GM12878 (cell line): ENCODE data around the gene ZMYND19. TPM values are rescaled to one million over a fixed set of nuclear protein-coding genes. Genes with fewer than 3 reads are reported as not detected.

ENCODE experiments used
- ATAC-seq: fragments of 200-7000 bp; cut with Tn5 transposase; 3 replicates; pipeline ENCODE4 v1.9.1; 2020; ENCODE audit warnings: mild to moderate bottlenecking, moderate library complexity
- BruUV-seq: library from RNA; stranded (reverse); fragments of 400-500 nt; replicated peaks from 2 replicates; lab custom pipeline; 2021; lab: Mats Ljungman, UMichigan
- CTCF ChIA-PET: fragments of 300-600 bp; sonication (Branson Sonifier 250); formaldehyde crosslinking; extraction: SDS; loops from one replicate; lab custom pipeline; 2021; ENCODE audit warnings: inconsistent platforms; lab: Yijun Ruan, JAX
- POLR2A ChIA-PET: fragments of 350-600 bp; formaldehyde crosslinking; extraction: SDS; loops from one replicate; lab custom pipeline; 2021; ENCODE audit warnings: inconsistent platforms; lab: Charles Lee
- RAD21 ChIA-PET: fragments of 300-600 bp; sonication (Branson Sonifier 250); formaldehyde crosslinking; loops from one replicate; lab custom pipeline; 2023; ENCODE audit warnings: antibody characterized with exemption; ENCODE audit not compliant: unreplicated experiment; lab: Charles Lee
- SMC1A ChIA-PET: fragments of 300-600 bp; sonication (Branson Sonifier 250); formaldehyde crosslinking; loops from one replicate; lab custom pipeline; 2023; ENCODE audit not compliant: unreplicated experiment, uncharacterized antibody; lab: Charles Lee
- DNase-seq: peaks from one replicate; pipeline ENCODE4 v3.0.0-alpha.2; 2011; ENCODE audit warnings: low read depth, low spot score
- FAIRE-seq: peaks from 3 replicates; lab custom pipeline; 2011; peaks lifted over from hg19 to GRCh38; lab: Jason Lieb, UNC
- H2AFZ ChIP-seq: 2 replicates; pipeline ENCODE4 v1.6.0; 2011; ENCODE audit warnings: low read depth, low read length, control low read depth; ENCODE audit not compliant: control insufficient read depth
- H3K27ac ChIP-seq: 2 replicates; pipeline ENCODE4 v1.5.1; 2011; ENCODE audit warnings: control low read depth; ENCODE audit not compliant: control insufficient read depth, insufficient read depth
- H3K27me3 ChIP-seq, 2 experiments: replicated peaks in 1 of 2; 2 replicates each; pipeline versions ENCODE4 v1.6.0 to v1.6.1; 2011; ENCODE audit warnings: low read length in 1 of 2; ENCODE audit not compliant: control insufficient read depth in 2 of 2, insufficient read depth in 2 of 2
- H3K36me3 ChIP-seq, 2 experiments: 2 replicates each; pipeline ENCODE4 v1.5.1; 2011; ENCODE audit warnings: low read length in 1 of 2; ENCODE audit not compliant: control insufficient read depth in 2 of 2, insufficient read depth in 2 of 2
- H3K4me1 ChIP-seq: 2 replicates; pipeline ENCODE4 v1.6.1; 2011; ENCODE audit warnings: mild to moderate bottlenecking, low read length, moderate library complexity, mixed read lengths; ENCODE audit not compliant: control insufficient read depth, insufficient read depth
- H3K4me2 ChIP-seq: 2 replicates; pipeline ENCODE4 v1.6.0; 2011; ENCODE audit warnings: control low read depth; ENCODE audit not compliant: control insufficient read depth, insufficient read depth
- H3K4me3 ChIP-seq: fragments of 200-600 bp; sonication (generic); 2 replicates; pipeline ENCODE4 v1.5.1; 2016
- H3K79me2 ChIP-seq: 2 replicates; pipeline ENCODE4 v1.6.0; 2011; ENCODE audit warnings: low read length; ENCODE audit not compliant: control insufficient read depth, insufficient read depth
- H3K9ac ChIP-seq: 2 replicates; pipeline ENCODE4 v1.8.0; 2011; ENCODE audit warnings: low read length, control low read depth, mixed read lengths; ENCODE audit not compliant: control insufficient read depth, insufficient read depth
- H3K9me3 ChIP-seq: replicated peaks from 3 replicates; pipeline ENCODE4 v1.5.1; 2011; ENCODE audit warnings: mild to moderate bottlenecking, low read length; ENCODE audit not compliant: control insufficient read depth, insufficient read depth
- H4K20me1 ChIP-seq: 2 replicates; pipeline ENCODE4 v1.6.0; 2011; ENCODE audit not compliant: control insufficient read depth, insufficient read depth
- ESRRA ChIP-seq: IDR thresholded peaks from 2 replicates; pipeline ENCODE4 v1.6.1; 2012; ENCODE audit warnings: mild to moderate bottlenecking, low read length, improper control_type of control experiment
- IKZF1 ChIP-seq: fragments of 450-650 bp; conservative IDR thresholded peaks from 2 replicates; pipeline ENCODE4 v1.6.1; 2017; ENCODE audit warnings: antibody characterized with exemption, mild to moderate bottlenecking
- MYB ChIP-seq: fragments of 150-350 bp; IDR thresholded peaks from 2 replicates; pipeline ENCODE4 v1.6.1; 2014; ENCODE audit warnings: mild to moderate bottlenecking, low read depth, low read length, borderline replicate concordance
- NBN ChIP-seq: fragments of 450-650 bp; IDR thresholded peaks from 2 replicates; pipeline ENCODE4 v1.6.1; 2016
- NFYA ChIP-seq: IDR thresholded peaks from 2 replicates; pipeline ENCODE4 v1.6.1; 2011; ENCODE audit warnings: low read depth, mild to moderate bottlenecking, low read length, improper control_type of control experiment, borderline replicate concordance
- NR2C1 ChIP-seq: fragments of 450-650 bp; IDR thresholded peaks from 2 replicates; pipeline ENCODE4 v1.6.1; 2017; ENCODE audit warnings: antibody characterized with exemption, mild to moderate bottlenecking, moderate library complexity
- PAX8 ChIP-seq: fragments of 450-650 bp; IDR thresholded peaks from 2 replicates; pipeline ENCODE4 v1.6.1; 2017; ENCODE audit warnings: mild to moderate bottlenecking, moderate library complexity
- POU2F2 ChIP-seq: IDR thresholded peaks from 3 replicates; pipeline ENCODE4 v1.6.1; 2011; ENCODE audit warnings: low read depth, mild to moderate bottlenecking, low read length, borderline replicate concordance
- RFX5 ChIP-seq: IDR thresholded peaks from 2 replicates; pipeline ENCODE4 v1.6.1; 2011; ENCODE audit warnings: low read depth, low read length, improper control_type of control experiment
- SRF ChIP-seq, 2 experiments: IDR thresholded peaks; 2 replicates each; pipeline ENCODE4 v1.6.1; 2011; ENCODE audit warnings: low read depth in 2 of 2, low read length in 2 of 2, mild to moderate bottlenecking in 1 of 2, moderate library complexity in 1 of 2
- STAT1 ChIP-seq: fragments of 450-650 bp; conservative IDR thresholded peaks from 2 replicates; pipeline ENCODE4 v1.6.1; 2014; ENCODE audit warnings: antibody characterized with exemption, mild to moderate bottlenecking
- WRNIP1 ChIP-seq: IDR thresholded peaks from 2 replicates; pipeline ENCODE4 v1.6.1; 2011; ENCODE audit warnings: low read depth, low read length, improper control_type of control experiment, borderline replicate concordance
- YBX1 ChIP-seq: fragments of 450-650 bp; IDR thresholded peaks from 2 replicates; pipeline ENCODE4 v1.6.1; 2016; ENCODE audit warnings: antibody characterized with exemption
- YY1 ChIP-seq: IDR thresholded peaks from 2 replicates; pipeline ENCODE4 v1.6.1; 2011; ENCODE audit warnings: low read depth, mild to moderate bottlenecking, low read length
- ZNF24 ChIP-seq: fragments of 450-650 bp; IDR thresholded peaks from 2 replicates; pipeline ENCODE4 v1.6.1; 2017; ENCODE audit warnings: antibody characterized with exemption, mild to moderate bottlenecking
- WGBS: methylation state at CpG from one replicate; pipeline ENCODE4 v1.1.6; 2016; ENCODE audit warnings: low lambda C conversion rate; ENCODE audit not compliant: insufficient replicate concordance, insufficient coverage; ENCODE audit errors: missing lambda C conversion rate; 5-methylcytosine and 5-hydroxymethylcytosine counted together
- in situ Hi-C: fragments of 300-500 bp; cut with MboI; formaldehyde crosslinking; loops from 9 replicates; pipeline ENCODE4 v1.14.3; 2018; ENCODE audit warnings: mixed read lengths
- intact Hi-C: fragments of 100-400 bp; cut with micrococcal nuclease; formaldehyde crosslinking; loops from one replicate; pipeline ENCODE4 v1.14.2; 2022; ENCODE audit not compliant: unreplicated experiment
- polyA plus RNA-seq, 11 experiments: library from polyadenylated mRNA; depleted of rRNA in 4 of 11; unstranded in 6 of 11; stranded (reverse) in 5 of 11; fragments of >200 nt; fragmentation: Nextera tagmentation in 4 of 11; fragmentation: Illumina TruSeq in 1 of 11; extraction: Ambion mirVana in 4 of 11; extraction: Trizol in 1 of 11; gene quantifications; 1 replicate in 1 of 11; 2 replicates in 10 of 11; pipeline versions ENCODE4 v1.2.1 to v1.2.3, GENCODE V29; 2011 to 2016; ENCODE audit warnings: inconsistent platforms in 2 of 11, missing spikeins in 2 of 11, low read depth in 1 of 11
- total RNA-seq, 4 experiments: library from RNA; depleted of rRNA in 3 of 4; stranded (reverse); fragments of >200 nt in 3 of 4; fragmentation: Illumina TruSeq in 1 of 4; extraction: Trizol in 1 of 4; gene quantifications; 2 replicates each; pipeline versions ENCODE4 v1.2.1 to v1.2.3, GENCODE V29; 2013 to 2021
- TF ChIP-seq, protein P1 (sequence below): fragments of 450-650 bp; IDR thresholded peaks from 2 replicates; pipeline ENCODE4 v1.6.1; 2016; ENCODE audit warnings: mild to moderate bottlenecking, moderate library complexity, borderline replicate concordance
- TF ChIP-seq, protein P2 (sequence below): fragments of 450-650 bp; IDR thresholded peaks from 2 replicates; pipeline ENCODE4 v1.6.1; 2017; ENCODE audit warnings: antibody characterized with exemption, mild to moderate bottlenecking, moderate library complexity
- TF ChIP-seq, protein P3 (sequence below): IDR thresholded peaks from 2 replicates; pipeline ENCODE4 v1.6.1; 2011; ENCODE audit warnings: low read depth, low read length, improper control_type of control experiment, borderline replicate concordance

ZMYND19 gene
- total and polyA plus RNA-seq, 10 of the 15 experiments (the other 5 are each of a cell fraction or from before 2014, with no cell fraction given), result 0.84 to 54.8 (median 20.1) TPM

DNA sequence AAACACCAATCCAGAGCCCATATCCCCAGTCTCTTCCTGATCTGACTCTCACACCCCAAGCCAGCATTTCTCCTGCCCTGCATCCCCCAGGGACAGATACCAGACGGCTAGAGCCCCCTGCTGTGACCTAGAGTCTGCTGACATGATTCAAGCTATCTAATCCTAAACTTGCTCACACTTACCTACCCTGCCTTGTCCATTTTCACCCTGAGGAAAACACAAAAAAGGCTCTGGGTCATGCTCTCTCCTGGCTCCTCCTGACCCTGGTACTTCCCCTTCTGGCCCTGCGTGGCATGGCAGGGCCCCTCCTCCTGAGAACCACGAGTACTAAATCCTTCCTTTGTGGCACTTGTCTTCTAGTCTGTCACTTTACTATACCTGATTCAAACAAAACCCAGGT lies 12.3 kb upstream of the ZMYND19 start:
- no peak for ATAC-seq
- no peaks in the 10 kb centered on the region for H3K36me3 ChIP-seq
- in situ Hi-C loops, result no loop called here
- peaks cover 4% of the 10 kb centered on the region for H3K79me2 ChIP-seq
- no peaks in the 10 kb centered on the region for H4K20me1 ChIP-seq
- no peak overlapping the region for H3K4me2 ChIP-seq
- H2AFZ ChIP-seq, result 0 out of 2 replicates have a peak overlapping the region, but pooled peaks have one; percentile 4
- ChIA-PET RAD21 (no interaction called here), POLR2A (no interaction called here), SMC1A (no interaction called here), CTCF (no interaction called here)
- BruUV-seq, result no TSS peak
- no peak overlapping the region for H3K27ac ChIP-seq
- no peak overlapping the region for H3K9ac ChIP-seq
- no peaks in the 10 kb centered on the region for H3K27me3 ChIP-seq
- H3K4me1 ChIP-seq, result peaks cover 11% of the 10 kb centered on the region
- WGBS, result 1% methylated on average over 3 of the region's 3 CpGs
- no peak overlapping the region for H3K4me3 ChIP-seq
- FAIRE-seq, result peak; percentile 7
- intact Hi-C loops, result no loop called here
- no peak for TF ChIP-seq YY1
- TF ChIP-seq NFYA, result no peak
- TF ChIP-seq STAT1, result no peak
- TF ChIP-seq MYB, result no peak
- TF ChIP-seq, protein P1, sequence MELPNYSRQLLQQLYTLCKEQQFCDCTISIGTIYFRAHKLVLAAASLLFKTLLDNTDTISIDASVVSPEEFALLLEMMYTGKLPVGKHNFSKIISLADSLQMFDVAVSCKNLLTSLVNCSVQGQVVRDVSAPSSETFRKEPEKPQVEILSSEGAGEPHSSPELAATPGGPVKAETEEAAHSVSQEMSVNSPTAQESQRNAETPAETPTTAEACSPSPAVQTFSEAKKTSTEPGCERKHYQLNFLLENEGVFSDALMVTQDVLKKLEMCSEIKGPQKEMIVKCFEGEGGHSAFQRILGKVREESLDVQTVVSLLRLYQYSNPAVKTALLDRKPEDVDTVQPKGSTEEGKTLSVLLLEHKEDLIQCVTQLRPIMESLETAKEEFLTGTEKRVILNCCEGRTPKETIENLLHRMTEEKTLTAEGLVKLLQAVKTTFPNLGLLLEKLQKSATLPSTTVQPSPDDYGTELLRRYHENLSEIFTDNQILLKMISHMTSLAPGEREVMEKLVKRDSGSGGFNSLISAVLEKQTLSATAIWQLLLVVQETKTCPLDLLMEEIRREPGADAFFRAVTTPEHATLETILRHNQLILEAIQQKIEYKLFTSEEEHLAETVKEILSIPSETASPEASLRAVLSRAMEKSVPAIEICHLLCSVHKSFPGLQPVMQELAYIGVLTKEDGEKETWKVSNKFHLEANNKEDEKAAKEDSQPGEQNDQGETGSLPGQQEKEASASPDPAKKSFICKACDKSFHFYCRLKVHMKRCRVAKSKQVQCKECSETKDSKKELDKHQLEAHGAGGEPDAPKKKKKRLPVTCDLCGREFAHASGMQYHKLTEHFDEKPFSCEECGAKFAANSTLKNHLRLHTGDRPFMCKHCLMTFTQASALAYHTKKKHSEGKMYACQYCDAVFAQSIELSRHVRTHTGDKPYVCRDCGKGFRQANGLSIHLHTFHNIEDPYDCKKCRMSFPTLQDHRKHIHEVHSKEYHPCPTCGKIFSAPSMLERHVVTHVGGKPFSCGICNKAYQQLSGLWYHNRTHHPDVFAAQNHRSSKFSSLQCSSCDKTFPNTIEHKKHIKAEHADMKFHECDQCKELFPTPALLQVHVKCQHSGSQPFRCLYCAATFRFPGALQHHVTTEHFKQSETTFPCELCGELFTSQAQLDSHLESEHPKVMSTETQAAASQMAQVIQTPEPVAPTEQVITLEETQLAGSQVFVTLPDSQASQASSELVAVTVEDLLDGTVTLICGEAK, result no peak
- TF ChIP-seq NBN, result no peak
- TF ChIP-seq SRF (IDR thresholded peaks at IDR 0.05; ENCODE audit: low read depth in 2 of 2, low read length in 2 of 2), result no peak
- TF ChIP-seq IKZF1, result no peak
- TF ChIP-seq POU2F2, result no peak
- no peak for TF ChIP-seq ESRRA
- no peak for TF ChIP-seq NR2C1
- TF ChIP-seq, protein P2, sequence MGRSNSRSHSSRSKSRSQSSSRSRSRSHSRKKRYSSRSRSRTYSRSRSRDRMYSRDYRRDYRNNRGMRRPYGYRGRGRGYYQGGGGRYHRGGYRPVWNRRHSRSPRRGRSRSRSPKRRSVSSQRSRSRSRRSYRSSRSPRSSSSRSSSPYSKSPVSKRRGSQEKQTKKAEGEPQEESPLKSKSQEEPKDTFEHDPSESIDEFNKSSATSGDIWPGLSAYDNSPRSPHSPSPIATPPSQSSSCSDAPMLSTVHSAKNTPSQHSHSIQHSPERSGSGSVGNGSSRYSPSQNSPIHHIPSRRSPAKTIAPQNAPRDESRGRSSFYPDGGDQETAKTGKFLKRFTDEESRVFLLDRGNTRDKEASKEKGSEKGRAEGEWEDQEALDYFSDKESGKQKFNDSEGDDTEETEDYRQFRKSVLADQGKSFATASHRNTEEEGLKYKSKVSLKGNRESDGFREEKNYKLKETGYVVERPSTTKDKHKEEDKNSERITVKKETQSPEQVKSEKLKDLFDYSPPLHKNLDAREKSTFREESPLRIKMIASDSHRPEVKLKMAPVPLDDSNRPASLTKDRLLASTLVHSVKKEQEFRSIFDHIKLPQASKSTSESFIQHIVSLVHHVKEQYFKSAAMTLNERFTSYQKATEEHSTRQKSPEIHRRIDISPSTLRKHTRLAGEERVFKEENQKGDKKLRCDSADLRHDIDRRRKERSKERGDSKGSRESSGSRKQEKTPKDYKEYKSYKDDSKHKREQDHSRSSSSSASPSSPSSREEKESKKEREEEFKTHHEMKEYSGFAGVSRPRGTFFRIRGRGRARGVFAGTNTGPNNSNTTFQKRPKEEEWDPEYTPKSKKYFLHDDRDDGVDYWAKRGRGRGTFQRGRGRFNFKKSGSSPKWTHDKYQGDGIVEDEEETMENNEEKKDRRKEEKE, result no peak
- no peak for TF ChIP-seq ZNF24
- TF ChIP-seq PAX8, result no peak
- TF ChIP-seq YBX1, result no peak
- TF ChIP-seq, protein P3, sequence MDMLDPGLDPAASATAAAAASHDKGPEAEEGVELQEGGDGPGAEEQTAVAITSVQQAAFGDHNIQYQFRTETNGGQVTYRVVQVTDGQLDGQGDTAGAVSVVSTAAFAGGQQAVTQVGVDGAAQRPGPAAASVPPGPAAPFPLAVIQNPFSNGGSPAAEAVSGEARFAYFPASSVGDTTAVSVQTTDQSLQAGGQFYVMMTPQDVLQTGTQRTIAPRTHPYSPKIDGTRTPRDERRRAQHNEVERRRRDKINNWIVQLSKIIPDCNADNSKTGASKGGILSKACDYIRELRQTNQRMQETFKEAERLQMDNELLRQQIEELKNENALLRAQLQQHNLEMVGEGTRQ, result no peak
- TF ChIP-seq WRNIP1, result no peak
- no peak for TF ChIP-seq RFX5
- H3K9me3 ChIP-seq, result no peaks in the 10 kb centered on the region
- DNase-seq, result no peak
